ENCODE results near the gene RPL14.
A peak's percentile ranks its signal among the peaks of the same experiment; 100 is the strongest.

The RPL14 gene

GRCh38 chr3:40456940-40457823 lies at the start of gene RPL14:
Gene RPL14, plus strand, starts transcription at chr3:40457339. Its CDS starts 133 bp downstream, at chr3:40457472.
- H3K27me3 ChIP-seq: no peaks in the 10 kb centered on the region
- H3K27ac ChIP-seq: peak within 1 kb of the TSS; percentile 94
- peak within 1 kb of the TSS; percentile 96 for H3K9ac ChIP-seq
- peaks cover 43% of the 10 kb centered on the region for H3K36me3 ChIP-seq
- H3K9me3 ChIP-seq: no peaks in the 10 kb centered on the region
- H3K4me1 ChIP-seq: peaks cover 54% of the 10 kb centered on the region
- TF ChIP-seq Cebpa-rat (IDR thresholded peaks at IDR 0.05): no peak
- peak within 1 kb of the TSS; percentile 86 for H3K4me3 ChIP-seq
- peak within 1 kb of the TSS; percentile 84 for H3K4me2 ChIP-seq
- H4K20me1 ChIP-seq: peaks cover 50% of the 10 kb centered on the region

- Histone ChIP-seq H3K4me1 (no peaks in the 10 kb centered on the region), H3K4me3 (no peak overlapping the region), H3K9ac (no peak overlapping the region), H3K4me2 (no peak overlapping the region), H3K27me3 (no peaks in the 10 kb centered on the region), H3K36me3 (no peaks in the 10 kb centered on the region), H3K27ac (no peak overlapping the region), H3K9me3 (no peaks in the 10 kb centered on the region), H4K20me1 (no peaks in the 10 kb centered on the region)
- TF ChIP-seq Cebpa-rat (IDR thresholded peaks at IDR 0.05): no peak
These were observed 49.5 kb upstream of the RPL14 start for GRCh38 chr3:40407611-40408010.

DNA sequence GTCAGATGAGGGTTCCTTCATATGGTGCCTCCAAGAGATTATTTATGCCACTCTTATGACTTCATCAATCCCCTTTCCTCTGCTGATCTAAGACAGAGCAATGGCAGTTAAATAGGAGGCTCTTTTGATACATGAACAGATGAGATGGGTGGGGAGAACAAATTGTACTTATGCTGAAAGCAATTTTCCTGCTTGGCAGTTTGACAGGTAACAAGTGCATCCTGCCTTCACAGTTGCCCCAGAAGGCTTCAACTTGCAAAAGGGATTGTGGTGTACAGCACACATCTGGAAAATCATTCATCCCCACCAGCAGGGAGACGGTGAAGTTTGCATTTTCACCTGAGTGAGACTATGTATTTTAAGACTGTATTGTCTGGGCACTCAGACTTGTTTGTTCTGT lies 42.9 kb upstream of the RPL14 start:
- no peaks in the 10 kb centered on the region for H3K27me3 ChIP-seq
- H3K4me1 ChIP-seq: no peaks in the 10 kb centered on the region

DNA sequence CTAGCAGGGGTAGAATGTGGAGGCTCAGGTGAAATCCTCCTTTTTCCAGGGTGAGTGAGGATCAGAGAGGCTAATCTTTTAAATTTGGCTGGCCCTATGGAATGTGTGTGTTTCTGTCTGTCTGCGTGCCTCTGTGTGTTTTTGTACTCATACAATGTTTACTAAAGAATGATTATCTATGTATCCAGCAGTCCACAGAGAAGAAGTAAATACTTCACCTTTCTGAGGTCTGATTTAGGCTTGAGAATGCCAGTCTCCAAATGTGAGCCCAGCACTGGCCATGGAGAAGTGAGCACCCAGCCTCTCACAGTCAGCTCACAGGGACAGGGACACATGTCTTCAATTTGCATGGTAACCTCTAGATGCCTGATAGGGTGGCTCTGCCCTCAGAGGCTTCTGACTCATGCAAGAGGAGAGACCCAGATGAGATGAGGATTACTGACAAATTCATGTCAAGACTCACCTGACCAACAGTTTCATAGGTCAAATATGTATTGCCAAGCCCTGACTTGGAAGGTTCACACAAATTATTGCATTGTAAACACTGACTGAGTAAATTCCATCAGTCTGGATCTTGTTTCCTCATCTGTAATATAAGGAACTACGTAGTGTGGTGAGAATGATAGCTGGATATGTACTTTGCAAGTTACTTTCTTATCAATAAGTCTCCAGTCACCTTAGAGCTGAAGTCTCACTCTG lies 39.1 kb upstream of the RPL14 start:
- no peaks in the 10 kb centered on the region for H3K4me1 ChIP-seq
- no peak for TF ChIP-seq Cebpa-rat (IDR thresholded peaks at IDR 0.05)
- no peak overlapping the region for H3K4me3 ChIP-seq
- H3K27ac ChIP-seq: no peak overlapping the region
- H3K27me3 ChIP-seq: no peaks in the 10 kb centered on the region
- H3K9me3 ChIP-seq: no peaks in the 10 kb centered on the region
- no peaks in the 10 kb centered on the region for H3K36me3 ChIP-seq
- no peak overlapping the region for H3K9ac ChIP-seq
- no peaks in the 10 kb centered on the region for H4K20me1 ChIP-seq
- no peak overlapping the region for H3K4me2 ChIP-seq

More for the DNA sequence above, 42.9 kb upstream of the RPL14 start:
- H3K36me3 ChIP-seq: no peaks in the 10 kb centered on the region
- H3K4me2 ChIP-seq: no peak overlapping the region
- H3K27ac ChIP-seq: no peak overlapping the region
- H3K9me3 ChIP-seq: no peaks in the 10 kb centered on the region
- H3K9ac ChIP-seq: no peak overlapping the region
- H3K4me3 ChIP-seq: no peak overlapping the region
- no peaks in the 10 kb centered on the region for H4K20me1 ChIP-seq
- TF ChIP-seq Cebpa-rat (IDR thresholded peaks at IDR 0.05): no peak

GRCh38 chr3:40422861-40423260 lies 34.3 kb upstream of the RPL14 start:
- TF ChIP-seq Cebpa-rat (IDR thresholded peaks at IDR 0.05): no peak
- H3K9me3 ChIP-seq: no peaks in the 10 kb centered on the region
- no peak overlapping the region for H3K4me2 ChIP-seq
- no peak overlapping the region for H3K4me3 ChIP-seq
- H4K20me1 ChIP-seq: no peaks in the 10 kb centered on the region
- no peaks in the 10 kb centered on the region for H3K4me1 ChIP-seq
- no peaks in the 10 kb centered on the region for H3K27me3 ChIP-seq
- no peak overlapping the region for H3K27ac ChIP-seq
- H3K9ac ChIP-seq: no peak overlapping the region
- H3K36me3 ChIP-seq: no peaks in the 10 kb centered on the region

DNA sequence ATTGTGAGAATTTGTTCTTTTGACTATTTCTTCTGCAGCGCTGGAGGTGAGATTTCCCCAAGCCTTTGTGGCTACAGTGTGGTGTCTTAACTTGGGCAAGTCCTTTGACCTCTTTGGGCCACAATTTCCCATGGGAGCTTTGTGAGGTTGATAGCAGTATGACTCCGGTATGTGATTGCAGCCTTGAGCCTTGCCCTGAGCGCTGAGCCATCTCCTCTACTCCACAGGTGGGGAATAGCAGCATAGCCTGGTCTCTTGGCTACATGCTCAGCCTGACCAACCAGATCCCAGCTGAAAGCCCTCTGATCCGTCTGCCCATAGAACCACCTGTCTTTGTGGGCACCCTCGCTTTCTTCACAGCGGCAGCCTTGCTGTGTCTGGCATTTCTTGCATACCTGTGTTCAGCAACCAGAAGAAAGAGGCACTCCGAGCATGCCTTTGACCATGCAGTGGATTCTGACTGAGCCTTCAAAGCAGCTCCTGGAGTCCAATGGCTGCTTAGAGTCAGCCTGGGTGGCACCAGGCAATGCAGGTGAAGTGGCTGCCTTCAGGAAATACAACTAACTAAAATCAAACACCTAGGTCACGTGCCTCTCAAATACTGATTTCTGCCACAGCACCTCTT lies 30.0 kb upstream of the RPL14 start:
- Histone ChIP-seq H3K9ac (no peak overlapping the region), H3K27ac (no peak overlapping the region), H3K4me2 (no peak overlapping the region), H3K4me3 (no peak overlapping the region), H3K36me3 (no peaks in the 10 kb centered on the region), H3K4me1 (no peaks in the 10 kb centered on the region), H3K27me3 (no peaks in the 10 kb centered on the region), H4K20me1 (no peaks in the 10 kb centered on the region), H3K9me3 (no peaks in the 10 kb centered on the region)
- no peak for TF ChIP-seq Cebpa-rat (IDR thresholded peaks at IDR 0.05)

GRCh38 chr3:40432793-40433192 lies 24.3 kb upstream of the RPL14 start:
- TF ChIP-seq Cebpa-rat (IDR thresholded peaks at IDR 0.05): no peak
- Histone ChIP-seq H3K9ac (no peak overlapping the region), H3K27me3 (no peaks in the 10 kb centered on the region), H3K27ac (no peak overlapping the region), H3K36me3 (no peaks in the 10 kb centered on the region), H3K4me2 (no peak overlapping the region), H3K9me3 (no peaks in the 10 kb centered on the region), H3K4me3 (no peak overlapping the region), H3K4me1 (no peaks in the 10 kb centered on the region), H4K20me1 (no peaks in the 10 kb centered on the region)

GRCh38 chr3:40437889-40438288 lies 19.2 kb upstream of the RPL14 start:
- no peak overlapping the region for H3K27ac ChIP-seq
- no peak overlapping the region for H3K4me2 ChIP-seq
- no peaks in the 10 kb centered on the region for H3K27me3 ChIP-seq
- no peaks in the 10 kb centered on the region for H3K36me3 ChIP-seq
- no peak for TF ChIP-seq Cebpa-rat (IDR thresholded peaks at IDR 0.05)
- H3K4me3 ChIP-seq: no peak overlapping the region
- H3K9ac ChIP-seq: no peak overlapping the region
- H3K9me3 ChIP-seq: no peaks in the 10 kb centered on the region
- no peaks in the 10 kb centered on the region for H4K20me1 ChIP-seq
- no peaks in the 10 kb centered on the region for H3K4me1 ChIP-seq

- Histone ChIP-seq H3K27ac (no peak overlapping the region), H3K9me3 (no peaks in the 10 kb centered on the region), H3K4me2 (no peak overlapping the region), H3K9ac (no peak overlapping the region), H3K4me1 (no peaks in the 10 kb centered on the region), H3K27me3 (no peaks in the 10 kb centered on the region), H3K4me3 (no peak overlapping the region), H4K20me1 (0 out of 2 replicates have a peak, but pooled peaks cover 5% of the 10 kb centered on the region), H3K36me3 (no peaks in the 10 kb centered on the region)
- no peak for TF ChIP-seq Cebpa-rat (IDR thresholded peaks at IDR 0.05)
These were observed 12.1 kb upstream of the RPL14 start for GRCh38 chr3:40445062-40445461.

DNA sequence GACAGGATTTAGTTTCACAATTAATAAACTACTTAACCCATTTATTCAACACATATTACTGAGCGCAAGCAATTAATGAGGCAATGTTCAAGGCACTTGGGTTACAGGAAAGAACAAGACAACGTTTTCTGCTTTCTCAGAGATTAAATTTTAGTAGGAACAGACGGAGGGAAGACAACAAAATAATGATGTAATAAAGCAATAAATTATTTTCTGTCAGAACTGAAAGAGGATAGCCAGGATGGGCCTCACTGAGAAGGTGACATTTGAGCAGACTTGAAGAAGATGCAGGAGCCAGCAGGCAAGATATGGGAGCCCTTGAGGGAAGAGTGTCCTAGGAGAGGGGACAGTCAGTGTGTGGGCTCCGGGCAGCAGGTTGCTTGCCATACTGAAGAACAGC lies 11.3 kb upstream of the RPL14 start:
- no peaks in the 10 kb centered on the region for H3K27me3 ChIP-seq
- TF ChIP-seq Cebpa-rat (IDR thresholded peaks at IDR 0.05): no peak
- H3K36me3 ChIP-seq: no peaks in the 10 kb centered on the region
- no peak overlapping the region for H3K9ac ChIP-seq
- H4K20me1 ChIP-seq: 0 out of 2 replicates have a peak, but pooled peaks cover 5% of the 10 kb centered on the region
- no peaks in the 10 kb centered on the region for H3K9me3 ChIP-seq
- H3K4me3 ChIP-seq: no peak overlapping the region
- no peaks in the 10 kb centered on the region for H3K4me1 ChIP-seq
- no peak overlapping the region for H3K27ac ChIP-seq
- H3K4me2 ChIP-seq: no peak overlapping the region
